Activated T-cell treated with anti-CD3 and anti-CD28 coated beads for 4 hours (primary cell): ENCODE data around the gene OR1L6.

Experiments
- DNase-seq: peaks from one replicate; pipeline ENCODE4 v3.0.0-alpha.2; 2020

Gene OR1L6, protein sequence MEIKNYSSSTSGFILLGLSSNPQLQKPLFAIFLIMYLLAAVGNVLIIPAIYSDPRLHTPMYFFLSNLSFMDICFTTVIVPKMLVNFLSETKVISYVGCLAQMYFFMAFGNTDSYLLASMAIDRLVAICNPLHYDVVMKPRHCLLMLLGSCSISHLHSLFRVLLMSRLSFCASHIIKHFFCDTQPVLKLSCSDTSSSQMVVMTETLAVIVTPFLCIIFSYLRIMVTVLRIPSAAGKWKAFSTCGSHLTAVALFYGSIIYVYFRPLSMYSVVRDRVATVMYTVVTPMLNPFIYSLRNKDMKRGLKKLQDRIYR

DNA sequence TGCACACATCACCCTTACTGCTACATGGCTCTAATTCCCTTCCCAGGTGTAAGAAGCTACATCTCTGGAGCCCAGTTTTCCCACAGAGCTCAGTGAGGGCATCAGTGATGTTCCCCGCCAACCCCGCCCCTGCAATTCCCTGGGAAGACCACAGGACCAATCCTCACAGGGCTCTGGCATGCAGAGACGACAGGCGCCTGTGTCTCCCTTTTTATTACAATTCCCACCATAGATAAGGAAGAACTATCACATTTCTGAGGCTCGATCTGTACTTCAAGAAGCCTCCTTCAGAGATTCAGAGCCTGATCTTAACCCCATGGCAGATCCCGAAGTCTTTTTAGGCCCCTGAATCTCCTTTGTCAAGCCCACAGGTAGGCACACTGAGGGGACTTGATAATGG, at the start of gene OR1L6:
OR1L6 (plus strand) TSS at position 301 of the 400 bp plus-strand sequence. CDS start 7,545 bp downstream, outside the sequence.
- DNase-seq: no peak

DNA sequence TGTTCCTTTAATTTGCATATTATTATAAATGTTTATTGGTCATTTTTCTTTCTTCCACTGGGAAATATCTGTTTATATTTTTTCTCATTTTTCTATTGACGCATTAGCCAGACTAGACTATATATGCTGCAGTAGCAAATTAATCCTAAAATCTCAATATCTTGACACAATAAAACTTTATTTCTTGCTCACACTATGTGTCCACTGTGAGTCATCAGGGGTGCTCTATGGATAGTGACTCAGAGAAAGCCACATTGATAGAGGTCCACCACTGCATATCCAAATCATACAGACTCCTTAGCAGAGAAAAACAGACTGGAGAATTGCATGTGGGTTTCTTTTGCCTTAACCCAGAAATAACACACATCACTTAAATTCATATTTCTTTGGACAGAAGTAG, 46.4 kb upstream of the OR1L6 start:
- DNase-seq: no peak

DNA sequence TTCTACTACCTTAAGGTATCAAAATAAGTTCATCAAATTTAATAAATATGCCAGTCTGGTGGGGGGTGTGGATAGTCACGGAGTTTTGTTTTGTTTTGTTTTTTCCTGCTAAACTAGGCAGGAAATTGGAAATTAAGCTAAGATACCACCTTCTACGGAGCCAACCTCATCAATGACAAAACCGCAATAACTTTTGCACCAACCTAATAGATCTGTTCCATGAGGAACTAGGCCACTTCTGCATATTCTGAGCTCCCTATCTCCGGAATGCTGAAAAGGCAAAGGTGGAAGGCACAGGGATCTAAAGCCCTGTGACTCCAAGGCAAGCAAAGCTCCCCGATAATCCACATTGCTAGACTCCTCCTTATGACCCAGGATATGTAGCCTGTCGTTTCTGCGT, 24.1 kb upstream of the OR1L6 start:
- no peak for DNase-seq

DNA sequence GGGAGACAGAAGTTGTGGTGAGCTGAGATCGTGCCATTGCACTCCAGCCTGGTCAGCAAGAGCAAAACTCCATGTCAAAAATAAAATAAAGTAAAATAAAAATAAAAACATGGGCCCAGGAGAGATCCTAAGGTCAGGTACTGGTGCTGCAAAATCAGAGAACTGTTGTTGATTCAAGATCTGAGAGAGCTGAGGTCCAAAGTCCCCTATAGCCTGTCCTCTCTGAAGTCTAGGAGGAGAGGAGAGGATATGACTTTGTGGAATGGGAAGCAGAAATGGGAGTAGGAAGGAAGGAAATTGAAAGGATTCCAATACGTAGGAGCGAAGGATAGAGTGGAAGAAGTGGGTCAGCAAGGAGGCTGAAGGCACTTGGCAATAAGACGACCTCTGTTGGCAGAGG, 22.9 kb upstream of the OR1L6 start:
- DNase-seq: no peak

DNA sequence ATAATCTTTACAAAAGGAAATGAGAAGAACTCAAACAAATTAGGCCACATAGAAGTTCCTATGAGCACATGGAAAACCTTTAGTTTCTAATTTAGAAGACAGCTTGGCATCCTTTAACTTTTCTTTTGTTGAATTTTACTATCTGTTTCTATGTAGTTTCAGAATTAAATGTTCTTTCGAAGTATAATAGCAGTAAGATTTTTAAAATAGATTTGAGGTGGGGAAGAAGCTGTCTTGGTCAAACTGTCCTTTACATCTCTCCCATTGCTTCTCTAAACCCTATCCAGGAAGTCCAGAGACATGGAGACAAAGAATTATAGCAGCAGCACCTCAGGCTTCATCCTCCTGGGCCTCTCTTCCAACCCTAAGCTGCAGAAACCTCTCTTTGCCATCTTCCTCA, 18.4 kb upstream of the OR1L6 start, which contains the start of gene OR1L4:
OR1L4 (plus strand) TSS at position 301 of the 400 bp plus-strand sequence; CDS start at position 301, 0 bp downstream.
- no peak for DNase-seq

DNA sequence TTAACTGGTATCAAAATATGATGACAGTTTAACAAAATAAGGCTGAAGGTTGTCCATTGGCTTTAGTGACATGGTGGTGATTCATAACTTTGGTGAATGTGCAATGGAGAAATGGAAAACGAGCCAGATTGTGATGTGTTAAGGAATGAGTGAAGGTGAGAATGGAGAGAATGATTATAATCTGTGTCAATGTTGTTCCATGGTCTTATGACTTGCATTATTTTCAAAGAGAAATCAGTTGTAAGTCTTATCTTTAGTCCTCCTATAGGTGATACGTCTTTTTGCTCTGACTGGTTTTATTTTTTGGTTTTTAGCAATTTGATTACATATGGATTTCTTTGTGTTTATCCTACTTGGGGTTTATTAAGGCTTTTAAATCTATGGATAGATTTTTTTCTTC, 12.7 kb downstream of the OR1L6 start:
- no peak for DNase-seq

DNA sequence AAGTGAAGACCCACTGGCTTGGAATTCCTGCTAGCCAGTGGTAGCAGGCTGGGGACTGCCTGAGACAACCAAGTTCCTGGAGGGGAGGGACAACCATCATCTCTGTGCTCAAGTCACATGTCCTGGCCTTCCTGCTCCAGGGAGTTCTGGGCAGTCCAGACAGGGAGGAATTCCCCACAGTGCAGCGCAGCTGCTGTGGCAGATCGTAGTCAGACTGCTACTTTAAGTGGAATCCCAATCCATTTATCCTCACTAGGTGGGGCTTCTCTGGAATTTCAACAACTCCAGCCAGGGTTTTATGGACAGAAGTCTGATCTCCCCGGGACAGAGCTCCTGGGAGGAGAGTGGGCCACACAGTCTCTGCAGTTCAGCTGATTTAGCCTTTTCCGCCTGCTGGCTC, 25.7 kb downstream of the OR1L6 start:
- DNase-seq: no peak

DNA sequence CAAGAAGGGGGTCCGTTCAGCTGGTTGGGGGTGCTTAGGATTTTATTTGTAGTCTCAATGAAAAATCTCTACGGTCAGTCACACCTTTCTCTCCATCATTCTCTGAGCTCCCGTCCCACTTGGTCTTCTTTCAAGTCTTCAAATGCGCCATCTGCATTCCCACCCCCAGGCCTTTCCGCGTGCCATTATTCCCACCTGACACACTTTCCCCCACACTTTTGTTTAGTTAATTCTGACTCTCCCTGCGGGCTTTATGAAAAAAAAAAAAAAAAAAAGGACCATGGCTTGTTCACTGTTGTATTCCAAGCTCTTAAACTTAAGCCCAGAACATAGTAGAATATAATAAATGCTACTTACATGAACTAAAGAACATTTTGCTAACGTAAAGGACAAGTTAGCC, 34.9 kb downstream of the OR1L6 start:
- no peak for DNase-seq

DNA sequence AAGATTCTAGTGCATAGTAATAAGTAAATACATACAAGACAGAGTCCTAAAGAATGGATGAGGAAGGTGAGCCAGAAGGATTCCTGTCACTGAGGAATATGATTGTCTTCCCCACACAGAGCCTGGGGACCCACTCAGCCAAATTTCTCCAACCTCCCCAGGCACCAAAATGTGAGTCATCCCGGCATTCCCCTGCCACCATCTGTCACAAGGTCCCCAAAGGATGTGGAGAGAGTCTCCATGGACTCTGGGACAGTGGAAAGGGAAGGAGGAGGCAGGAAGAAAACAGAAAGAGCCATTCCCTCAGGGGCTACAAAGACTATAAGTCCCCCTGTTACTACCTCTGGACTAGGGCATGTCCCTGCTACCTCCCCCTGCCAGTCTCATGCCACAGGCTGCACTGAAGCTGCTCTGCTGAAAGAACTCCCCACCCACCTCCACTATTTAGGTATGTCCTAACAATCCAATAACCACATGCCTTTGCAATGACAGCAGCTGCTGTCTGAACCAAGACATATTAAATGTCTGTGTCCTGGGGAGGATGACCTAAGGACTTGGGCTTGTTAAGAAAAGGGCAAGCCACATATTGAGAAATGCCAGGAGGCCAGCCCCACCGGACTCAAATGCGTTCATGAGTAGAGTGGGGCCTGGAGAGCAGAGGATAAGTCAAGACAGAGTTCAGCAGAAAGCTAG, 36.0 kb downstream of the OR1L6 start:
- no peak for DNase-seq

DNA sequence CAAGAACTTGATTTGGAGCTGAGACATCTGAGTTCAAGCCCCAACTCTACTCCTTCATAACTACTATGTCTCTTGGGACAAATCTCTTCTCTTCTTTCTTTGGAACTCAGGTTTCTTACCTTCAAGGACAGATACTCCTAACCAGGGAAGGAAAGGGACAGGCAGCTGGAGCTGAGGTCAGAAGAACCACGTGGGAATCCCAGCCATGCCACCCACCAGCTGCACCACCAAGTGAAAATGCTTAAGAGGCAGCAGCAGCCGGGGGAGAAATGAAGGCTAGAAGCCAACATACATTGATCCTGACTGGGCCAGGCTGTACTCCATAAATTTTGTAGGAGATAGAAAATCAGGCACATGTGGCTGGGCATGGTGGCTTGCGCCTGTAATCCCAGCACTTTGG, 37.1 kb downstream of the OR1L6 start:
- no peak for DNase-seq

DNA sequence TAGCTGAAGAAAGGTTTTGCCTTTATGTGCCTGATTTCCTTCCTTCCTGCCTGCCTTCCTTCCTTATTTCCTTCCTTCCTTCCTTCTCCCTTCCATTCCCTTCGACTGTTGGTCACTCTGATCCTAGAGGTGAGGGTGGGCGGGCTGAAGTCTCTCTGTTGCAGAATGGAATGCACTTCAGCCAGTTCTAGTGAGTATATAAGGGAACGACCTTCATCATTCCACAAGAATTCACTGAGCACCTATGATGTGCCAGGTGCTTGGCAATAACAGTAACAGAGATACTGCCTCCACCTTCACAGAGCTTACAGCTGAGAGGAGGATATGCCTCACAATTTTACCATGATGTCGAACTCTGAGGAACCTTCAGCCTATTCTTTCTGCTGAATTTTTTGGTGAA, 37.9 kb downstream of the OR1L6 start:
- no peak for DNase-seq

DNA sequence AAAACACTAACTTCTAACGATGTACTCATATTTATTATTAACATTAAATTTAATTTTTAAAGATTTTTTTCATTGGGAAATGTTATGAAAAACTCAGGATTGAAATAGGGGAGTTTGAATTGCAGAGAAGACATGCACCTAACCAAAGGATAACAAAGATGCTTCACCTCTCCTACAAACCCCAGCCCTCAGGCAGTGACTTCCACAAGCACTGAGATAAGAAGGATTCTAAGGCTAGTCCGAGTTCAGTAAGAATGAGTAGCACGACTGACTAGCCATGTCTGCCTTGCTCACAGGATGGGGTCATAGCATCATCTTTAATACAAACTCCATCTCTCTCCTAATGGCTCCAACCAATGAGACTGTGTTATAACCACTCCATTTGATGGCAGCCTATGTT, 39.6 kb downstream of the OR1L6 start:
- DNase-seq: no peak

DNA sequence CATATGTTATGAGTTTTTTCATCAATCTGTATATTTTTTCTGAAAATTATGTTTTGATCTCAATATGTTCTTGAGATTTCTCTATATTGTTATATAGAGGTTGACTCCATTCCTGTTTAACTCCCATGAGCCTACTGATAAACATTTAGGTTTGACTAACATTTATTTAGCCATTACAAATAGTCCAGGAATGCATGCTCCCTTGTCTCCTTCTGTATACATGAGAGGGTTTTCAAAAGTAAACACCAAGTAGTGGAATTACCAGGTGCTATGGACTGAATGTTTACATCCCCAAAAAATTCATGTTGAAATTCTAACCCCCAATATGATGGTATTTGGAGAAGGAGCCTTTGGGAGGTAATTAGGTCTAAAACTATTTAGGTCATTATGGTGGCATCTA, 43.2 kb downstream of the OR1L6 start:
- DNase-seq: no peak

DNA sequence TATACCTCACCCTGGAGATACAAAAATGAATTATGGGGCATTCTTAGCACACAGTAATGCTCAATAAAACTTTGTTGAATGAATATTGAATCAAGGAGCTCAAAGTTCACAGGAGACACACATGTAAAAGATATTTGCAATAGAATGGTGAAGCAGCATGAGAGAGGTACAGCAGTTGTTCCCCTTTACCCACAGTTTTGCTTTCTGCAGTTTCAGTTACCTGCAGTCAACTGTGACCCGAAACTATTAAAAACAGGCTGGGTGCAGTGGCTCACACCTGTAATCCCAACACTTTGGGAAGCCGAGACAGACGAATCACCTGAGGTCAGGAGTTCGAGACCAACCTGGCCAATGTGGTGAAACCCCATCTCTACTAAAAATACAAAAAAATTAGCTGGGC, 44.2 kb downstream of the OR1L6 start:
- DNase-seq: no peak

DNA sequence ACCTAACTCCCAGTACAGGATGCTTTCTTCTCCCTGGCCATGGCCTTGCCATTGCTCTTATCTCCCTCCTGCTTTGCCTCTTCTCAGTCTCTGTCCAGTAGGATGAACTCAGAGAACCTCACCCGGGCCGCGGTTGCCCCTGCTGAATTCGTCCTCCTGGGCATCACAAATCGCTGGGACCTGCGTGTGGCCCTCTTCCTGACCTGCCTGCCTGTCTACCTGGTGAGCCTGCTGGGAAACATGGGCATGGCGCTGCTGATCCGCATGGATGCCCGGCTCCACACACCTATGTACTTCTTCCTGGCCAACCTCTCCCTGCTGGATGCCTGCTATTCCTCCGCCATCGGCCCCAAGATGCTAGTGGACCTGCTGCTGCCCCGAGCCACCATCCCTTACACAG, 46.7 kb downstream of the OR1L6 start, which contains the start of gene OR5C1:
OR5C1 (plus strand) TSS at position 103 of the 400 bp plus-strand sequence; CDS start at position 103, 0 bp downstream.
- no peak for DNase-seq

DNA sequence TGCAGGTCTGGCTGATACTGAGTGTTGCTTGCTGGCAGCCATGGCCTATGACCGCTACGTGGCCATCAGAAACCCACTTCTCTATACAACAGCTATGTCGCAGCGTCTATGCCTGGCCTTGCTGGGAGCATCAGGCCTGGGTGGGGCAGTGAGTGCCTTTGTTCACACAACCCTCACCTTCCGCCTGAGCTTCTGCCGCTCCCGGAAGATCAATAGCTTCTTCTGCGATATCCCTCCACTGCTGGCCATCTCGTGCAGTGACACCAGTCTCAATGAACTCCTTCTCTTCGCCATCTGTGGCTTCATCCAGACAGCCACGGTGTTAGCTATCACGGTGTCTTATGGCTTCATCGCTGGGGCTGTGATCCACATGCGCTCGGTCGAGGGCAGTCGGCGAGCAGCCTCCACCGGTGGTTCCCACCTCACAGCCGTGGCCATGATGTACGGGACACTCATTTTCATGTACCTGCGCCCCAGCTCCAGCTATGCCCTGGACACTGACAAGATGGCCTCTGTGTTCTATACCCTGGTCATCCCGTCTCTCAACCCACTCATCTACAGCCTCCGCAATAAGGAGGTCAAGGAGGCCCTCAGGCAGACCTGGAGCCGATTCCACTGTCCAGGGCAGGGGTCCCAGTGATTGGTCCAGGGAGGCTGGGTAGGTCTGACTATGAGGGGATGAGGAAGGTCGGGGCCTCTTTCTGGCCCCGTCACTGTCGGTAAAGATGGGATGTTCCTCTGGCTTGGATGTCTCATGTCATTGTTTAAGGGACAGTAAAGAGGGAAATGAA, 47.3 kb downstream of the OR1L6 start:
- no peak for DNase-seq

DNA sequence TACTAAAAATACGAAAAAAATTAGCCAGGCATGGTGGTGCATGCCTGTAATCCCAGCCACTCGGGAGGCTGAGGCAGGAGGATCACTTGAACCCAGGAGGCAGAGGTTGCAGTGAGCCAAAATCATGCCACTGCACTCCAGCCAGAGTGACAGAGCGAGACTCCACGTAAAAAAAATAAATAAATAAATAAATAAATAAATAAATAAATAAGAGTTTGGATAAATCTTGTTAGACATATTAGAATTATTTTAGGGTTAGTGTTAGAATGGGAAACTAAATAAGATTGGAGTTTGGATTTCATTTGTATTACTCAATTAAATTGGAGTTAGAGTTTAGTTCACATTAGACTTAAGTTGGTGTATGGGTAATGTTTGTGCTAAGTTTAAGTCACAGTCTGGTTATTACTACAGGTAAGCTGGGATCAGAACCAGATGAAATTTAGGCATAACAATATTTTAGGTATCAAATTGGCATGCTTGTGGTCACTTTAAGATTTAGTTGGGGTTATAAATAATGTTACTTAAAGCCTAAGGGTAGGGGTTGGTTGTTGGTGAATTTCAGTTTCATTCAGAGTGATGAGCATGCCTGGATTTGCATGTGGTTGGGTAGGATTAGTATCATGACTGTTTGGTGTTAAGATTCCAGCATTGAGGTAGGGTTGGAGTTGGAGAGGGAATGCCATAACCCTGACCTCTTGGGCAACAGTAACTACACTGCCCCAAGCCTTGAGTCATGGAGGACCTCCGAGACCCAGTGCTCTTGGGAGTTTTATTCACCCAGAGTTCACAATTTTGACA, 50.0 kb downstream of the OR1L6 start:
- no peak for DNase-seq

DNA sequence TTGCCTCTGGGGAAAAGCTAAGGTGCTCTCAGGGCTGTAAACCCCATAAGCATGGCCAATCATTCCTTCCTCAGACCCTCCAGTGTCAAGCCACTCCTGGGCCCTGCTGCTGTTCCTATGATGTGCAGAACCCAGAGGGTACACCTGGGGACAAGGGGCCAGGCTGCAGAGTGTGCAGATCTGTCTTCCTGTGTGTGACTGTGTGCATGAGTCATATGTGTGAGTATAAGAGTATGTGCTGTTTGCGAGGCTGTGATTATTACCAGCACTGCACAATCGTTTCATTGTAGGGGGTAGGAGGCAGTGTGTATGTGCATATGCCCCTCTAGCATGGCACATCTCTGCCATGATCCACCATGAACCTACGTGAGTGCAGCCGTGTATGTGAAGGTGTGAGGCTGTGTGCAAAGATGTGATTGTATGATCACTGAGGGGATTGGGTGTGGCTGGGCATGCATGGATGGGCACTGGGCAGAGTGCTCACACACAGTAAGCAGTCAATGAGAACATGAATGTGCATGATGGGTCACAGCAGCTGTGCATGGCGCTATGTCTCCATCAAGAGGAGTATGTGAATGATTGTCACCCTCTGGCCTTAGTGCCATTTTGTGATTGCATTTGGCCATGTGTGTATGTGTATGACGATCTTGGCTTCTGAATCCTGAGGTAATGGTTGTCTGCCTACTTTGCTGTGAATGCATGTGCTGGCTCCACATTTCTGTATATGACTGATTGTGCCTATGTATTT, 55.4 kb downstream of the OR1L6 start:
- no peak for DNase-seq
